GM21360 (cell line): ENCODE results near the gene GALR3.

Experiments used
- ATAC-seq: cut with Tn5 transposase; IDR thresholded peaks from one replicate; pipeline ENCODE4 v1.9.1; 2021; ENCODE audit warnings: mild to moderate bottlenecking, moderate library complexity; ENCODE audit not compliant: unreplicated experiment

The GALR3 gene

DNA sequence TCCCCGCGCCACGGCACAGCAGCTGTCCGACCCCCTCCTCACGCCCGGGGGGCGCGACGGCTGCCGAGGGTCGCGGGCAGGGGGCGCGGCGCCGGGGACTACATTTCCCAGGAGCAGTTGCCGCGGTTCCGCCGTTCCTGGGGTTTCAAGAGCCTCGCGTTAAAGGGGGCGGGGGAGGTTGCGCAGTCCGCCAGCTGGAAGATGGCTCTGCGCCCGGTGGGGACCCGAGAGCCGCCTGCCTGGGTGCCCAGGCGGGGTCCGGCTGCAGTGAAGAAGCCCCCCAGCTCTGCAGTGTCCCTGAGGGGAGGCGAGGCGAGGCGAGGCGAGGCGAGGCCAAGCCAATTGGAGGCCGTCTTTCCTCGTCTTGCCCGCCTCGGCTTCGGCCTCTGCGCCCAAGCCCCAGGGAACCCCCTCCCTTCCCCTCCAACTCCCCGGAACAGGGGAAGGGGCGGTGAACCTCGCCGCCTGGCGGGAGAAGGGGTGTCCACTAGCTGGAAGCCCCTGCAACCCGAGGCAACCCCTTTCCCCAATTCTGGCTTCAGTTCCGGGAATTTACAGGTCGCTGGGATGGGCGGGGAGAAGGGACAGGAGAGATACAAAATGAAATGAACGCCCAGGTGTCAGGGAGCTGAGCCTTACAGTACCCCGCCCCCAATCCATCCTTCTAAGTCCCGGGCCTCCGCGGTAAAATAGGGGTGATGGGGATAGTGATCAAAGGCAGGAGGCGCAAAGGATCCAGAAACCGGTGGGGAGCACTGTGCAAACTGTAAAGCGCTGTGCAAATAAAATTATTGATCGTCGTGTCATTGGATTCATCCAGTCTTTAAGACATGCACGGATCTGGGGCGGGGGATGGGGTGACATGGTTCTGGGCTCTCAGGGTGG, 20.6 kb upstream of the GALR3 start:
- no peak for ATAC-seq

DNA sequence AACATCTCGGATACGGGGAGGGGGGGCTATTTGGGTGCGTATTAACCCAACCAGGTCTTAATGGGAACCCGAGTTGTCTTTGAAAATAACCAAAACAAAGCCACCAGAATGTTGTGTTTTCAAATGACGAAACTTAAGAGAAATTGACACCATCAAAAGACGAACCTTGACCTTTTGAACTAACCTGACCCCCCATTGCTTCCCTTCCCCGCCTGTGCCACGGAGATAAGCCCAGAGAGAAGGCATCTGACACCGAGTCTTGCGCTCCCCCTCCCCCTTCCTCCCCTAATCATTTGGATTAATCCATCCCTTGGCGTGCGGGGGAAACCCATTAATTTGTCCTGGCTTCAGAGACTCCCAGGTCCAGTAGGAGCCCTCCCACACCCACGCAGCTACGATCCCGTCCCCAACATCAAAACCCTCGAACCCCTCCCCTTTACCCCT, 20.0 kb upstream of the GALR3 start:
- ATAC-seq: no peak

DNA sequence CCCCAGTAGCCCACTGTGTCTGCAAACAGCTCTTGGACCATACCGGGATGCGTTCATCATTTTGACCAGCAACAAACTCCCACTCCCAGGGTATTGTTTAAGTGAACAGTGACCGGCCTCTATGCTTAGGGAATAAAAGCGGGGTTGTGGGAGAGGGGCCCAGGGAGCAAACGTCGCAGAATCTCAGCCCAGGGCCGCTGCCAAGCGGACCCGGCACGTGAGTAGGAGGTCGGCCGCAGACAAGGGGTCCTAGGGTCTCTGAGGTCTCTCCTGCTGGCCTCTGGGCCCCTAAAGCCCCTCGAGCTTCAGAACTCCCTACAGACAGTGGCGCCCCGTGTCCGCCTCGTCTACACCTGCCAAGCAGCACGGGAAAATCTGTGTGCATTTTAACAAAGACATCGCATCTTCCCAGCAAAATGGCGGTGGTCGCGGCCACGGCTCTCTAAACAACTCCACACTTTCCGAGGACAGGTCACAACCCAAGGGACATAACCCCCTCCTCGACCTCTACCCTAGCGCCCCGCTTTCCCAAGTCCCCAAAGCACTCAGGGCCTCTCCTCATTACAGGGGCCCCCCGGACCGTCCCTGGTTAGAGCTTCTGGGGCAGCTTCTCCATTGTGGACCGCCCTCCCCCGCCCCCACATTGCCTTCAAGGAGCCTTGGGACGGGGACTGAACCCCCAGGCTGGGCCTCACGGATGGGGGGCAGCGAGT, 19.4 kb upstream of the GALR3 start:
- no peak for ATAC-seq

DNA sequence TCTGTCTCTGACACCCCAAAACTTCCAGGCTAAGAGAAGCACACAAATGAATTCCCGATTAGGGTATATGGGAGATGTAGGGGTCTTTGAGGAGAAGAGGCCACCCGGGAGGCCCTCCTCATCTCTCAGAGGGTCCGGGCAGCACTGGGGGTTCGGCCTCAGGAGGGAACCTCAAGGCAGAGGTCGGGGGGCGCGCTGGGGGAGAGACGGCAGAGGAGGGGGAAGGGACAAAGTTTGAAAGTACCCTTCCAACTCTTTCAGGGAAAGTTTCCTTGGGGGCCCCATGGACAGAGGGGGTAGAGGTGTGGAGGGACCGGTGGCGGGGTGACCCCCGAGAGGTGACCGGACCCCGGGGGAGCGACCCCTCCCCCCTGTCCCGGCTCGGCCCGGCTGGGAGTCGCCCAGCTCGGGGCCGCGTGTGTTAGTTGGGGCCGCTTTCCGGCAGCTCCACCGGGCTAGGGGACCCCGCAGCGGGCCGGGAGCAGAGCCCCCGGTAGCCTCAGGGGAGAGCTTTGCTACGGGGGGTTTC, 18.8 kb upstream of the GALR3 start:
- ATAC-seq: no peak

DNA sequence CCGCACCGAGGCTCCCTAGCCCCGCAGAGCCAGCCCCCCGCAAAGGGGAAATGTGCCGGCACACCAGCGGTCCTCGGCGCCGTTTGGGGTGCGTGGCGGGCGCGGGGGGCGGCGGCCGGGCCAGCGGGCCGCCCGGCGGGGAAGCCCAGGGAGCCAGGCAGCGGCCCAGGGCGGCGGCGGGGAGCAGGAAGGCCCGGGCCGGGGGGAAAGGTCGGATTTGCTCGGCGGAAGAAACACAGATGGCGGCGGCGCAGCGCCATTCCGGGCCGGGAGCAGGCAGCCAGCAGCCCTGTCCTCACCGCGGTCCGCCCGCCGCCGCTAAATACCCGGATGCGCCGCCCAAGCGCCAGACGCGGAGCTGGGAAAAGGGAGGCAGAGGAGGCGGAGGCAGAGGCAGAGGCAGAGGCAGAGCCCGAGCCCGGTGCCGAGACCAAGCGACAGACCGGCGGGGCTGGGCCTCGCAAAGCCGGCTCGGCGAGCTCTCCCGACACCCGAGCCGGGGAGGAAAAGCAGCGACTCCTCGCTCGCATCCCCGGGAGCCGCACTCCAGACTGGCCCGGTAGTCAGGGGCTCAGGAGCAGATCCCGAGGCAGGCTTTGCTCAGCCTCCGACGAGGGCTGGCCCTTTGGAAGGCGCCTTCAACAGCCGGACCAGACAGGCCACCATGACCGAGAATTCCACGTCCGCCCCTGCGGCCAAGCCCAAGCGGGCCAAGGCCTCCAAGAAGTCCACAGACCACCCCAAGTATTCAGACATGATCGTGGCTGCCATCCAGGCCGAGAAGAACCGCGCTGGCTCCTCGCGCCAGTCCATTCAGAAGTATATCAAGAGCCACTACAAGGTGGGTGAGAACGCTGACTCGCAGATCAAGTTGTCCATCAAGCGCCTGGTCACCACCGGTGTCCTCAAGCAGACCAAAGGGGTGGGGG, 18.0 kb upstream of the GALR3 start:
- no peak for ATAC-seq

DNA sequence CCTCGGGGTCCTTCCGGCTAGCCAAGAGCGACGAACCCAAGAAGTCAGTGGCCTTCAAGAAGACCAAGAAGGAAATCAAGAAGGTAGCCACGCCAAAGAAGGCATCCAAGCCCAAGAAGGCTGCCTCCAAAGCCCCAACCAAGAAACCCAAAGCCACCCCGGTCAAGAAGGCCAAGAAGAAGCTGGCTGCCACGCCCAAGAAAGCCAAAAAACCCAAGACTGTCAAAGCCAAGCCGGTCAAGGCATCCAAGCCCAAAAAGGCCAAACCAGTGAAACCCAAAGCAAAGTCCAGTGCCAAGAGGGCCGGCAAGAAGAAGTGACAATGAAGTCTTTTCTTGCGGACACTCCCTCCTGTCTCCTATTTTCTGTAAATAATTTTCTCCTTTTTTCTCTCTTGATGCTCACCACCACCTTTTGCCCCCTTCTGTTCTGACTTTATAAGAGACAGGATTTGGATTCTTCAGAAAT, 17.3 kb upstream of the GALR3 start:
- ATAC-seq: no peak

DNA sequence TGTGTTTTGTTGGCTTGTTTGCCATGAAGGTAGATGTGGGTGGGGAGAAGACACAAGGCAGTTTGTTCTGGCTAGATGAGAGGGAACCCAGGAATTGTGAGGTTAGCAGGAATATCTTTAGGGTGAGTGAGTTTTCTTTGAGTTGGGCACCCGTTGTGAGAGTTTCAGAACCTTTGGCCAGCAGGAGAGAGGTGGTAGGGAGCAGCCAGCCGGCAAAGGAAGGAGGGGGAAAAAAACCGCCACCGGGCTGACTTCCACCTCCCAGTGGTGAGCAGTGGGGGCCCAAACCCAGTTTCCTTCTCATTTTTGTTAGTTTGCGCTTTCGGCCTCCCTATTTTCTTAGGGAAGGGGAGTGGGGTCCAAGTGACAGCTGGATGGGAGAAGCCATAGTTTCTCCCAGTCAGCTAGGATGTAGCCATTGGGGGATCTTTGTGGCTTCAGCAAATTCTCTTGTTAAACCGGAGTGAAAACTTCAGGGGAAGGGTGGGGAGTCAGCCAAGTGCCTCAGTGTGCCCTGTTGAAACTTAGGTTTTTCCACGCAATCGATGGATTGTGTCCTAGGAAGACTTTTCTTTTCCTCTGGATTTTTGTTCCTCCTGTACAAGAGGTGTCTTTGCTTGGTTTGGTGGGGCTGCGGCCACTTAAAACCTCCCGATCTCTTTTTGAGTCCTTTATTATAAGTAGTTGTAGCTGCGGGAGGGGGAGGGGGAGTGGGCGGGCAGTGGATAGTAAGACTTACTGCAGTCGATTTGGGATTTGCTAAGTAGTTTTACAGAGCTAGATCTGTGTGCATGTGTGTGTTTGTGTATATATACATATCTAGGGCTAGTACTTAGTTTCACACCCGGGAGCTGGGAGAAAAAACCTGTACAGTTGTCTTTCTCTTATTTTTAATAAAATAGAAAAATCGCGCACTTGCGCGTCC, 16.5 kb upstream of the GALR3 start:
- no peak for ATAC-seq

DNA sequence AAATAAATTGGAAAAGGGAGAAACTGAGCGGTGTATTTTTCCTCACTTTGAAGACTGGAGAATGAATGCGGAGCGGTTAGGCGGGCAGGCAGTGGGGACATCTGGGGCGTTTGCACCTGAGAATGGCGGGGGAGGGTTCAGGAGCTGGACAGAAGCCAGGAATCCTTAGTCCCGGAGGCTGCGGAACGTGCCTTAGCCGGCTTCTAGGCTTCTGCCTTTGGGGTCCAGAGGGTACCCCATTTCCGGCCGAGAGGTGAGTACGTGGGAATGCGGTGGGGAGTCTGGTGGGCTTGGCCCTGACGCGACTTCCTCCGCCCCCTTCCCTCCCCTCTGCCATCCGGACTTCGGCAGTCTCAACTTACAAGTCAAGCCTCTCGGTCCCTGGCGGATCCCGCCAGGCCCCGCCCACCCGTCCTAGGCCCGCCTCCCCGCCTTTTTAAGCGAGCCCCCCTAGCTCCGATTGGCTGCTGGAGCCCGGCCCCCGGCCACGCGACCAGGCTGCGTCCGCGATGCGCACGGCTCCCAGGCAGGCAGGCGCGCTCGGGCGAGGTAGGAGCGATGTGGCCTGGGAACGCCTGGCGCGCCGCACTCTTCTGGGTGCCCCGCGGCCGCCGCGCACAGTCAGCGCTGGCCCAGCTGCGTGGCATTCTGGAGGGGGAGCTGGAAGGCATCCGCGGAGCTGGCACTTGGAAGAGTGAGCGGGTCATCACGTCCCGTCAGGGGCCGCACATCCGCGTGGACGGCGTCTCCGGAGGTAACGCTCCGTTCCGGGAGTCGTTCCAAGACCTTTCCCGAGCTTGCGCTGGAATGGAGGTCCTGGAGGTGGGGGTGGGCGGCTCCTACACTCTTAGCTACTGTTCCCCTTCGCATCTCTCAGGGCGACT, 15.5 kb upstream of the GALR3 start, which contains the start of gene GCAT:
Gene GCAT (plus strand): TSS at position 525 of the 884 bp plus-strand sequence. CDS start 34 bp downstream, at position 559.
- ATAC-seq: peak; percentile 83

DNA sequence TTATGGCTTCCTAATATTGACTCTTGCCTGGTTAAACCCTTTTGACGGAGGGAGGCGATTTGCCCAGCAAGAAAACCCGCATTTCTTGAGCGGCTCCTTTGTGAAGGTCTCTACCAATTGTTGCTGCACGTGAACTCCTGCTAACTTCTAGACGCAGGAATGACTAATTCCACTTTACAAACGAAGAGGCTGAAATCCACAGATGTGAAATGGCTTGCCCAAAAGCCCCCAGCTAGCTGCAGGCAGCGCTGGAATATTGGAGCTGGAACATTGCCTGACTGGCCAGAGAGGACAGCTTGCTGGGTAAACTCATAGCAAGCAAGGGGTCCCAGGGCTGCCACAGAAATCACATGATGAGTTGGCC, 14.9 kb upstream of the GALR3 start:
- ATAC-seq: no peak

DNA sequence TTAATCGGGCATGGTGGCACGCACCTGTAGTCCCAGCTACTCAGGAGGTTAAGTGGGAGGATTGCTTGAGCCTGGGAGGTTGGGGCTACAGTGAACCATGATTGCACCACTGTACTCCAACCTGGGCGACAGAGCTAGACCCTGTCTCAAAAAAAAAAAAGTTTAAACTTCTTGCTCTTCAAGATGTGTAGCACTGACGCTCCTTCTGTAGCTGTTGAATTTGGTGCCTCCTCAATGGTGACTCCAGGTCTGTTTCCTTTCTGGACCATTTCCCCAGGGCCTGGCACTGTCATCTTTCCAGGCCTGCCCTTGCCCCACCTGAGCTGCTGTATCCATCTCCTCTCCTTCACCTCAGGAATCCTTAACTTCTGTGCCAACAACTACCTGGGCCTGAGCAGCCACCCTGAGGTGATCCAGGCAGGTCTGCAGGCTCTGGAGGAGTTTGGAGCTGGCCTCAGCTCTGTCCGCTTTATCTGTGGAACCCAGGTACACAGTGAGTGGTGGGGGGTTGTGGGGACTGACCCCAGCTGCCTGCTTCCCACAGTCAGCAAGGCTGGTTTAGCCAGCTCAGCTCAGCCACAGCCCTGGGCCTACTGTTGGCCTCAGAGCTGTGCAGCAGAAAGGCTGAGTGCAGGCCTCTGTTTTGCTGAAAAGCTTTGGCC, 13.4 kb upstream of the GALR3 start:
- ATAC-seq: no peak

DNA sequence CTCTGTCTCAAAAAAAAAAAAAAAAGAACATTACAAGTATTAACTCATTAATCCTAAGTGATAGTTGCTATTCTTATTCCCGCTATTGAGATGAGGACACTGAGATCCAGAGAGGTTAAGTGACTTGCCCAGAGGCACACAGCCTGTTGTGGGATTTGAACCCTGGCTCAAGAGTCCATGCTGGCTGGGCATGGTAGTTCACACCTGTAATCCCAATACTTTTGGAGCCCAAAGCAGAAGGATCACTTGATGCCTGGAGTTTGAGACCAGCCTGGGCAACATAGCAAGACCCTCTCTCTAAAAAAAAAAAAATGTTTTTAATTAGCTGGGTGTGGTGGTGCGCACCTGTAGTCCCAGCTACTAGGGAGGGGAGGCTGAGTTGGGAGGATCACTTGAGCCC, 11.3 kb upstream of the GALR3 start:
- ATAC-seq: no peak

DNA sequence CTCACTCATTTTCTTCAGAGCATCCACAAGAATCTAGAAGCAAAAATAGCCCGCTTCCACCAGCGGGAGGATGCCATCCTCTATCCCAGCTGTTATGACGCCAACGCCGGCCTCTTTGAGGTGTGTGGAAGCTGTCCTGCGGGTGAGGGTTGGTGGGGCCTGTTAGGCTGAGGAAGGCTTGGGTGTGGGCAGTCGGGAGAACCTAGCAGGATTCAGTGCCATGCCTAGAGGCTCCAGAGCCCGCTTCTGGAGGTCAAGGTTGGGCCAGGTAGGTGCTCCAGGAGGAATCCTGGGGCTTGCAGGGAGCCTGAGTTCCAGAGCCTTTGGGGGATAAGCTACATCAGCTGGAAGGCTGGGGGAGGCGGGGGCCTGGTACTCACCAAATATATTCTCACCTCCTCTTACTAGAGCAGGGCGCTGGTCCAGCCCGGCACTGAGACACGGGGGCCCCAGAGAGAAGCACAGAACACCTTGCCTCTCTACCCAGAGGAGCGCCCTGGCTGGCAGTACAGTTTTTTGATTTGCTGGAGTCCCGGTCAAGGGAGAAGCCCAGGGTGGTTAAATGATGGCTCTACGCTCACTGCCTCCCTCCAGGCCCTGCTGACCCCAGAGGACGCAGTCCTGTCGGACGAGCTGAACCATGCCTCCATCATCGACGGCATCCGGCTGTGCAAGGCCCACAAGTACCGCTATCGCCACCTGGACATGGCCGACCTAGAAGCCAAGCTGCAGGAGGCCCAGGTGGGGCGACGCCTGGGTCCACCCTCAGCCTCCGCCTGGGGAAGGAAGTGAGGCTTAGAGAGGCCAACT, 10.1 kb upstream of the GALR3 start:
- no peak for ATAC-seq

DNA sequence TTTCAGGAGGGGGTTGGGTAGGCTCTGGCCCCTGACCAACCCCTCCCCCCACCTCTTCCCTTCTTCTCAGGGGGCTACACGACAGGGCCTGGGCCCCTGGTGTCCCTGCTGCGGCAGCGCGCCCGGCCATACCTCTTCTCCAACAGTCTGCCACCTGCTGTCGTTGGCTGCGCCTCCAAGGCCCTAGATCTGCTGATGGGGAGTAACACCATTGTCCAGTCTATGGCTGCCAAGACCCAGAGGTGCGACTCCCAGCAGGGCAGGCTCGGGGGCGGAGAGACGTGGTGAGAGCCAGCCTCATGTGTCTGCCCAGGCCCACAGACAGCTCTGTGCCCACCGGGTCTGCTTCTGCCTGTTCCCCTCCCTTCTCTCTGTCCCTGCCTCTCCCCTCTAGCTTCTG, 7.6 kb upstream of the GALR3 start:
- no peak for ATAC-seq

DNA sequence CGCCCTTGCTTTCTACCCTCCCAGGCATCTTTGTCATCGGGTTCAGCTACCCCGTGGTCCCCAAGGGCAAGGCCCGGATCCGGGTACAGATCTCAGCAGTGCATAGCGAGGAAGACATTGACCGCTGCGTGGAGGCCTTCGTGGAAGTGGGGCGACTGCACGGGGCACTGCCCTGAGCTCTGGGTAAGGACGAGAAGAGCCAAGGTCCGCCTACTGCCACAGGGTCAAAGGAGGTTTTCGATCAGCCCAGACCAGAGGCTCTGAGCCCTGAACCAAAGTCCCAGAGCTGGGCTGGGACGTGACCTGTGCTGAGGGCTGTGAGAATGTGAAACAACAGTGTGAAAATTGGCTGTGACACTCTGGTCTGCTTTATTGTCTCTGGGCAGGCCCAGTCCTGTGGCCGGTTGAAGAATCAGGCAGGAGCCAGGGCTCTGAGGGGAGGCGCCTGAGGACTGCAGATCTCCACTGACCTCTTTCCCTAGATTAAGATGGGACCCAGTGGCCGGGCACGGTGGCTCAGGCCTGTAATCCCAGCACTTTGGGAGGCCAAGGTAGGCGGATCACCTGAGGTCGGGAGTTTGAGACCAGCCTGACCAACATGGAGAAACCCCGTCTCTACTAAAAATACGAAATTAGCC, 6.5 kb upstream of the GALR3 start:
- ATAC-seq: no peak

DNA sequence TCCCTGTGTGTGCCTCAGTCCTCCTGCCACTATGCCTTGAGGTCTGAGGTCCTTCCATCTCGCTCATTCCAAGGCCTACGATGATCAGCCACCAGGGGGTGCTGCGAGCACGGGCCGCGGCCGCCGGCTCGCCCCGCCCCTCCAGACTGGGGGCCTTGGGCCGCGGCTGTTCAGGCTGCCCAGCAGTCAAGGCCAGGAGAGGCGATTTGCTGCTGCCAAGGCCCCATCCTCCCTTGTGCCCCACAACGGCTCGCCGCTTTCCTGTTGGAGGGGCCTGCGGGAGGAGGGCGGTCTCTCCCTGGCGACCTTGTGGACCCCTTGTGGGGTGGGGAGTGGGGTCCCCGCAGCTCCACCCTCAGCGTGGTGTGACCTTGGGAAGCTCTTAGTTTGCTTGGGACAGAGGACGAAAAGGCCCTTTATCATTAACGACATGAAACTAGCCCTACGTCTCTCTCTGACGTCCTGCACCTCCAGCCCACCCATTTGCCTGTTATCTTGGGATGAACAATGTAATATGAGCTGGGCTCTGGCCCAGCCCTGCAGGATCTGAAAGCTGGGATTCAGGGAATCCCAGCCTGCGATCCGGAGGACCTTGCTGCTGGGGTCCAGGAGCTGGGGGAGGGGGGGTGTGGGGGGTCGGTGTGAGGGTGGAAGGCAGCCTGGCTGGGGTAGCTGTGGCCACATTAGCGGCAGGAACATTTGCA, 5.3 kb upstream of the GALR3 start:
- no peak for ATAC-seq

DNA sequence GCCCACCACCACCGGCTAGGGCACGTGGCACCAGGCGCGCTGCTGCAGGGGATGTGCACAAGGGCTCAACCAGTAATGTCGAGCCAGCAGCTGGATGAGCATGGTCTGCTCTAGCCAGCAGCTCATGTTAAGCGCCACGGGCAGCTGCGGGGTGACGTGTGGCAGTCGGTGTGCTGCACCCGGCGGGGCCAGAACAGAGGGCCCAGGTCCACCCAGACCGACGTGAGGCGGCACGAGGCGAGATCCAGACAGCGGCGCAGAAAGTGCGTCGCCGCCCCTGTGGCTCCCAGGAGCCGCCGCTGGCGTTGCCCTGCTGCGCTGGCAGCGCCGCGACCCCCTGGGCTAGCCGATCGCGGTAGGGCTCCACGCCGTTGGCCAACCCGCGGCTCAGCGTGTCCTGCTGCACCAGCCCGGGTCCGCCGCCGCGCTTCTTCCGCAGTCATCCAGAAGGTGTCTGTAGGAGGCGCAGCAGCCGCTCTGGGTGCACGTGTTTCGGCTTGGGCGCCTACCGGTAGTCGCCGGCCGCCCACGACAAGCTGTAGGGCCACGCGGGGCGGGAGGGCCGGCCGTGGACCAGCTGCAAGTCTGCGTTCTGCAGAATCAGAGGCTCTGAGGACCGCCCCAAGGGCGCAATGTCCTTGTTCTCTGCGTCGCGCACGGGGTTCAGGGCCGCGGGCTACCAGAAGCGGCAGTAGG, 4.6 kb upstream of the GALR3 start:
- no peak for ATAC-seq
